Gastrocnemius medialis (tissue), 4 donors: ENCODE measurements around the gene MED9. TPM values are rescaled to one million over a fixed set of nuclear protein-coding genes. Genes with fewer than 3 reads are reported as not detected.

ENCODE experiments used
- ATAC-seq, 2 donors: fragments of 150-250 bp; one replicate each; pipeline ENCODE4 v1.9.1; 2016
- DNase-seq, 2 donors: peaks; one replicate each; pipeline ENCODE4 v3.0.0-alpha.2; 2019
- H3K27ac ChIP-seq, 4 donors: fragments of 200-600 bp; sonication (generic); 1 replicate in 1 of 4; 2 replicates in 3 of 4; pipeline ENCODE4 v1.5.1; 2016 to 2018; ENCODE audit warnings: mild to moderate bottlenecking in 2 of 4, moderate library complexity in 1 of 4
- H3K27me3 ChIP-seq, 3 donors: fragments of 200-600 bp; sonication (generic) in 2 of 3; 1 replicate in 1 of 3; 2 replicates in 2 of 3; pipeline versions ENCODE4 v1.5.1 to v1.6.0; 2016 to 2019; ENCODE audit warnings: mild to moderate bottlenecking in 1 of 3, moderate library complexity in 1 of 3
- H3K36me3 ChIP-seq, 2 donors: fragments of 200-600 bp; sonication (generic) in 1 of 2; one replicate each; pipeline ENCODE4 v1.5.1; 2017 to 2018
- H3K4me1 ChIP-seq, 2 donors: fragments of 200-600 bp; sonication (generic) in 1 of 2; one replicate each; pipeline ENCODE4 v1.5.1; 2016 to 2017; ENCODE audit warnings: mild to moderate bottlenecking in 2 of 2
- H3K4me3 ChIP-seq, 4 donors: fragments of 200-600 bp; sonication (generic) in 3 of 4; 1 replicate in 1 of 4; 2 replicates in 3 of 4; pipeline ENCODE4 v1.5.1; 2016 to 2019; ENCODE audit warnings: mild to moderate bottlenecking in 2 of 4
- H3K9me3 ChIP-seq, 3 donors: fragments of 200-600 bp; sonication (generic) in 2 of 3; 1 replicate in 1 of 3; 2 replicates in 2 of 3; pipeline ENCODE4 v1.5.1; 2016 to 2019
- CTCF ChIP-seq, 5 experiments: fragments of 450-650 bp in 3 of 5; fragments of 200-600 bp in 2 of 5; sonication (generic) in 2 of 5; IDR thresholded peaks in 4 of 5; conservative IDR thresholded peaks in 1 of 5; 1 replicate in 4 of 5; 2 replicates in 1 of 5; pipeline ENCODE4 v1.5.1; 2016 to 2019; ENCODE audit warnings: antibody characterized with exemption in 5 of 5, mild to moderate bottlenecking in 3 of 5, moderate library complexity in 3 of 5
- POLR2A ChIP-seq, 2 donors: fragments of 450-650 bp; IDR thresholded peaks; one replicate each; pipeline ENCODE4 v1.6.1; 2017; ENCODE audit warnings: antibody characterized with exemption in 2 of 2, mild to moderate bottlenecking in 2 of 2, moderate library complexity in 2 of 2
- in situ Hi-C, 4 donors: fragments of 200-750 bp; cut with MboI; loops; one replicate each; pipeline versions ENCODE4 v1.15.0 to v1.8.0; 2017; ENCODE audit warnings: low sequenced_read_pairs in 4 of 4
- intact Hi-C: fragments of 100-400 bp; cut with DNase I; formaldehyde crosslinking; loops from one replicate; pipeline ENCODE4 v1.15.1; 2023; ENCODE audit warnings: low total_unique reads
- total RNA-seq, 4 donors: library from RNA; depleted of rRNA; stranded (reverse); fragments of >200 nt; gene quantifications; one replicate each; pipeline versions ENCODE4 v1.1.0 to v1.2.3, GENCODE V29; 2016

The MED9 gene
- total RNA-seq, 4 donors from 2014 or later: 20.4 to 33.7 (median 27.7) TPM

- no peak for TF ChIP-seq POLR2A (IDR thresholded peaks at IDR 0.05)
- no peak for TF ChIP-seq CTCF (IDR thresholded peaks at IDR 0.05 in 4 of 5, conservative IDR thresholded peaks at IDR 0.05 in 1 of 5)
- H3K4me1 ChIP-seq: no peaks in the 10 kb centered on the region
- ATAC-seq (no peak), DNase-seq (no peak)
- intact Hi-C loops: no loop called here
- H3K9me3 ChIP-seq: no peaks in the 10 kb centered on the region
- H3K4me3 ChIP-seq: no peak overlapping the region
- in situ Hi-C loops: no loop called here
- no peak overlapping the region for H3K27ac ChIP-seq
- H3K36me3 ChIP-seq: no peaks in the 10 kb centered on the region
- H3K27me3 ChIP-seq: no peaks in the 10 kb centered on the region
Measured at GRCh38 chr17:17513626-17514025, 36.8 kb downstream of the MED9 start.

- no peaks in the 10 kb centered on the region for H3K36me3 ChIP-seq
- intact Hi-C loops: no loop called here
- H3K27me3 ChIP-seq: no peaks in the 10 kb centered on the region
- H3K4me3 ChIP-seq: no peak overlapping the region
- H3K4me1 ChIP-seq: no peaks in the 10 kb centered on the region
- H3K9me3 ChIP-seq: no peaks in the 10 kb centered on the region
- DNase-seq: no peak
- ATAC-seq: no peak
- in situ Hi-C loops: no loop called here
- no peak for TF ChIP-seq CTCF (IDR thresholded peaks at IDR 0.05 in 4 of 5, conservative IDR thresholded peaks at IDR 0.05 in 1 of 5)
- TF ChIP-seq POLR2A (IDR thresholded peaks at IDR 0.05): no peak
- no peak overlapping the region for H3K27ac ChIP-seq
Measured at GRCh38 chr17:17514361-17514992, 37.7 kb downstream of the MED9 start.

- intact Hi-C loops: no loop called here
- TF ChIP-seq CTCF (IDR thresholded peaks at IDR 0.05 in 4 of 5, conservative IDR thresholded peaks at IDR 0.05 in 1 of 5) (no peak), POLR2A (IDR thresholded peaks at IDR 0.05) (no peak)
- H3K27ac ChIP-seq: peak overlapping the region; percentile 42 to 62 (median 52)
- H3K9me3 ChIP-seq: no peaks in the 10 kb centered on the region
- ATAC-seq: peak; percentile 71
- in situ Hi-C loops: no loop called here
- H3K36me3 ChIP-seq: no peaks in the 10 kb centered on the region
- no peaks in the 10 kb centered on the region for H3K27me3 ChIP-seq
- H3K4me1 ChIP-seq: no peaks in the 10 kb centered on the region
- H3K4me3 ChIP-seq: no peak overlapping the region
- DNase-seq: no peak
Measured at GRCh38 chr17:17514993-17515933, 38.5 kb downstream of the MED9 start.

DNA sequence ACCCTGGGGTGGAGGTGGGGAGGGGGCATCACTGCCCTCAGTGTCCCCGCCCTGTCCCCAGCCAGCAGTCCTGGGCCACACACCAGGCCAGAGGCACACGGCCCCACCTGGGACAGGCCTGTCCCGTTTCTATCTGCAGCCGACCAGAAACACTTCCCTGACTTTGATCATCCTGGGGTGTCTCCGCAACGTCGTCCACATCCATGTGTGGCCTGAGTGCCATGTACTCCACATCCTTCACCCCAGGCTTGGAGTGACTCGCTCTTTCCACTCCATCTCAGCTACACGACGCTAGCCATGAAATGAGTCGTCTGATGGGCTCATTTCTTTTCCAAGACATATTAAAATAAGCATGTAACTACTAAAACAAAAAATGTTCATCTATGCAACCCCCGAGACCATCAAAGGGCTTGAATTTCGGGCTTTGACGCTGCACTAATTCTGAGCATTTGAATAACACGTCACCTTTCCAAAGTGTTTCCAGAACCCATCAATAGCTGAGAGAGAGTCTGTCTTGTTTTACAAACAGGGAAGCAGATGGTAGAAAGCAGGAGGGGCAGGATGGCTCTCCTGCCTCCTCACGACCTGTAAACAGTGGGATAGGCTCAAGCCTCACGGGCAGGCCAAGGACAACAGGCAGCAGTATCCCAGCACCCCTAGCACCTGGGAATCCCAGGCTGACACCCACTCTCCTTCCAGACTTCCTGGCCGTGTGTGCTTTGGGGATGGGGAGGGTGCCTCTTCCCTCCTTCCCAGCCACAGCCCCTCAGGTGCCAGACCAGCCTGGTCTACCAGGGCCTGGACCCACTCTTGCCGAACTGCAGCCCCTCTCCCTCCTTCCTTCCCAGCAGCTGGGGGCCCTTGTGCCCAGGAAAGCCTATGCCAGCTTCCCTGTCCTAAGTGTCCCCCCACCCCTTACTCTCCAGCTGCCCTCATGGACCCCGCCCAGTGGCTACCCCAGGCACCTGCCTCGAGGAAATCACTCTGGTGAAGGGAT, 39.4 kb downstream of the MED9 start:
- Histone ChIP-seq H3K27me3 (no peaks in the 10 kb centered on the region), H3K9me3 (no peaks in the 10 kb centered on the region), H3K36me3 (no peaks in the 10 kb centered on the region), H3K4me3 (no peak overlapping the region), H3K27ac (peak overlapping the region in 3 of 4 donors; percentile 12 to 50 (median 37)), H3K4me1 (no peaks in the 10 kb centered on the region)
- TF ChIP-seq POLR2A (IDR thresholded peaks at IDR 0.05) (no peak), CTCF (IDR thresholded peaks at IDR 0.05 in 4 of 5, conservative IDR thresholded peaks at IDR 0.05 in 1 of 5) (no peak)
- intact Hi-C loops: no loop called here
- in situ Hi-C loops: no loop called here
- no peak for ATAC-seq
- DNase-seq: no peak
